Neural cell (in vitro differentiated cells): ENCODE measurements around the gene ACP7. TPM values are rescaled to one million over a fixed set of nuclear protein-coding genes. Genes with fewer than 3 reads are reported as not detected.
"Not testable (repeated sequence)": the region's sequence is repeated elsewhere in the genome, so short reads cannot be mapped to it uniquely, and the experiment has no call there.

Experiments used
- H2AFZ ChIP-seq: fragments of 200-600, 300-800 bp; sonication (generic), shearing (Covaris generic); 2 replicates; pipeline ENCODE4 v1.6.0; 2014; ENCODE audit warnings: low read depth, mild to moderate bottlenecking, antibody characterized with exemption, low read length, moderate library complexity
- H3F3A ChIP-seq: fragments of 200-600 bp; shearing (Covaris generic); 2 replicates; pipeline ENCODE4 v1.6.1; 2016; ENCODE audit warnings: mild to moderate bottlenecking, moderate library complexity, mixed read lengths, antibody characterized with exemption, low read length; ENCODE audit not compliant: insufficient read depth, poor library complexity, severe bottlenecking
- H3K27ac ChIP-seq: fragments of 200-600, 300-800 bp; sonication (generic), shearing (Covaris generic); 2 replicates; pipeline ENCODE4 v1.5.1; 2014; ENCODE audit warnings: mild to moderate bottlenecking, low read length, moderate library complexity
- H3K27me3 ChIP-seq: fragments of 300-800, 200-600 bp; sonication (generic), shearing (Covaris generic); 2 replicates; pipeline ENCODE4 v1.6.0; 2014; ENCODE audit warnings: mild to moderate bottlenecking, low read depth, low read length, moderate library complexity; ENCODE audit not compliant: insufficient read depth
- H3K36me3 ChIP-seq: fragments of 300-800, 200-600 bp; sonication (generic), shearing (Covaris generic); 2 replicates; pipeline ENCODE4 v1.5.1; 2014; ENCODE audit warnings: mild to moderate bottlenecking, antibody characterized with exemption, low read length, moderate library complexity; ENCODE audit not compliant: insufficient read depth
- H3K4me2 ChIP-seq: fragments of 300-800, 200-600 bp; sonication (generic), shearing (Covaris generic); 2 replicates; pipeline ENCODE4 v1.6.0; 2014; ENCODE audit warnings: mild to moderate bottlenecking, low read length
- H3K4me3 ChIP-seq: fragments of 300-800, 200-600 bp; sonication (generic), shearing (Covaris generic); 2 replicates; pipeline ENCODE4 v1.5.1; 2014; ENCODE audit warnings: mild to moderate bottlenecking, low read length, moderate library complexity
- H3K79me2 ChIP-seq: fragments of 200-600 bp; shearing (Covaris generic); replicated peaks from 2 replicates; pipeline ENCODE4 v1.6.0; 2014; ENCODE audit warnings: mild to moderate bottlenecking, low read length, moderate library complexity; ENCODE audit not compliant: insufficient read depth
- H3K9ac ChIP-seq: fragments of 300-800, 200-600 bp; sonication (generic), shearing (Covaris generic); 2 replicates; pipeline ENCODE4 v1.6.1; 2016; ENCODE audit warnings: mild to moderate bottlenecking, low read length, mixed read lengths
- H3K9me2 ChIP-seq: fragments of 200-600 bp; shearing (Covaris generic); 2 replicates; pipeline ENCODE4 v1.6.1; 2016; ENCODE audit warnings: mild to moderate bottlenecking, low read length, mixed read lengths; ENCODE audit not compliant: insufficient read depth
- H3K9me3 ChIP-seq: fragments of 200-600, 300-800 bp; sonication (generic), shearing (Covaris generic); 2 replicates; pipeline ENCODE4 v1.6.1; 2016; ENCODE audit warnings: mild to moderate bottlenecking, mixed run types, low read length, moderate library complexity, mixed read lengths
- H4K20me1 ChIP-seq: fragments of 200-600 bp; shearing (Covaris generic); 2 replicates; pipeline ENCODE4 v1.6.1; 2016; ENCODE audit warnings: mild to moderate bottlenecking, mixed run types; ENCODE audit not compliant: insufficient read depth
- EP300 ChIP-seq: fragments of 450-650 bp; conservative IDR thresholded peaks from 2 replicates; pipeline ENCODE4 v1.6.1; 2014; ENCODE audit warnings: antibody characterized with exemption, mild to moderate bottlenecking, moderate library complexity; ENCODE audit not compliant: poor library complexity, severe bottlenecking
- EZH2 ChIP-seq: fragments of 200-600, 300-800 bp; shearing (Covaris generic), sonication (generic); IDR thresholded peaks from 2 replicates; pipeline ENCODE4 v1.6.1; 2014; ENCODE audit warnings: antibody characterized with exemption, low read length, borderline replicate concordance, mild to moderate bottlenecking; ENCODE audit not compliant: insufficient read depth, poor library complexity, severe bottlenecking
- POLR2AphosphoS5 ChIP-seq: IDR thresholded peaks from 2 replicates; pipeline ENCODE4 v1.6.1; 2012
- RAD21 ChIP-seq: fragments of 450-650 bp; conservative IDR thresholded peaks from 2 replicates; pipeline ENCODE4 v1.6.1; 2014; ENCODE audit warnings: antibody characterized with exemption, mild to moderate bottlenecking, moderate library complexity
- REST ChIP-seq: IDR thresholded peaks from 2 replicates; pipeline ENCODE4 v1.6.1; 2012; ENCODE audit warnings: borderline replicate concordance
- SMC3 ChIP-seq: fragments of 450-650 bp; conservative IDR thresholded peaks from 2 replicates; pipeline ENCODE4 v1.6.1; 2014; ENCODE audit warnings: antibody characterized with exemption, mild to moderate bottlenecking, moderate library complexity; ENCODE audit not compliant: poor library complexity
- TAF1 ChIP-seq: IDR thresholded peaks from 2 replicates; pipeline ENCODE4 v1.6.1; 2012; ENCODE audit warnings: low read depth
- polyA plus RNA-seq: library from polyadenylated mRNA; depleted of rRNA; stranded (reverse); fragments of >200 nt; gene quantifications from 2 replicates; pipeline ENCODE4 v1.2.3, GENCODE V29; 2014
- TF ChIP-seq, protein P1 (sequence below): fragments of 450-650 bp; IDR thresholded peaks from 2 replicates; pipeline ENCODE4 v1.5.1; 2014; ENCODE audit warnings: antibody characterized with exemption, mild to moderate bottlenecking, moderate library complexity; ENCODE audit not compliant: poor library complexity, severe bottlenecking

ACP7 gene
- polyA plus RNA-seq, 1 donor from 2014 or later: not detected

GRCh38 chr19:39067104-39067503 is 17.1 kb upstream of the ACP7 start:
- no peak overlapping the region for H3K9ac ChIP-seq
- no peaks in the 10 kb centered on the region for H3F3A ChIP-seq
- TF ChIP-seq EZH2 (no peak), EP300 (no peak), TAF1 (no peak), REST (no peak), SMC3 (no peak), RAD21 (no peak)
- H3K79me2 ChIP-seq: no peaks in the 10 kb centered on the region
- no peaks in the 10 kb centered on the region for H3K9me2 ChIP-seq
- H3K9me3 ChIP-seq: no peaks in the 10 kb centered on the region
- H2AFZ ChIP-seq: no peak overlapping the region
- no peak overlapping the region for H3K4me2 ChIP-seq
- H3K36me3 ChIP-seq: no peaks in the 10 kb centered on the region
- H3K27ac ChIP-seq: no peak overlapping the region
- H3K27me3 ChIP-seq: no peaks in the 10 kb centered on the region
- no peak overlapping the region for H3K4me3 ChIP-seq
- no peaks in the 10 kb centered on the region for H4K20me1 ChIP-seq

DNA sequence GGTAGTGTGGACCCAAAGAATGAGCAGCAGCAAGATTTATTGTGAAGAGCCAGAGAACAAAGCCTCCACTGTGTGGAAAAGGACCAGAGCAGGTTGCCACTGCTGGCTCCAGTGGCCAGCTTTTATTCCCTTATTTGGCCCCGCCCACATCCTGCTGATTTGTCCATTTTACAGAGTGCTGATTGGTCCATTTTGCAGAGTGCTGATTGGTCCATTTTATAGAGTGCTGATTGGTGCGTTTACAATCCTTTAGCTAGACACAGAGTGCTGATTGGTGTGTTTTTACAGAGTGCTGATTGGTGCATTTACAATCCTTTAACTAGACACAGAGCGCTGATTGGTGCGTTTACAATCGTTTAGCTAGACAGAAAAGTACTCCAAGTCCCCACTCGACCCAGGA is 15.9 kb upstream of the ACP7 start:
- not testable (repeated sequence) for H3K36me3 ChIP-seq, H3K27ac ChIP-seq, H3K9ac ChIP-seq, H3K4me3 ChIP-seq, H3K9me3 ChIP-seq, H3K27me3 ChIP-seq, H4K20me1 ChIP-seq, H3K79me2 ChIP-seq, H2AFZ ChIP-seq, H3F3A ChIP-seq, H3K4me2 ChIP-seq, H3K9me2 ChIP-seq

GRCh38 chr19:39070888-39071287 is 13.3 kb upstream of the ACP7 start:
- H3K27ac ChIP-seq: no peak overlapping the region
- H3K4me3 ChIP-seq: no peak overlapping the region
- H3K9me2 ChIP-seq: no peaks in the 10 kb centered on the region
- H3K36me3 ChIP-seq: no peaks in the 10 kb centered on the region
- no peaks in the 10 kb centered on the region for H3K79me2 ChIP-seq
- TF ChIP-seq RAD21: no peak
- TF ChIP-seq EZH2: no peak
- TF ChIP-seq POLR2AphosphoS5: no peak
- TF ChIP-seq SMC3: no peak
- TF ChIP-seq, protein P1, sequence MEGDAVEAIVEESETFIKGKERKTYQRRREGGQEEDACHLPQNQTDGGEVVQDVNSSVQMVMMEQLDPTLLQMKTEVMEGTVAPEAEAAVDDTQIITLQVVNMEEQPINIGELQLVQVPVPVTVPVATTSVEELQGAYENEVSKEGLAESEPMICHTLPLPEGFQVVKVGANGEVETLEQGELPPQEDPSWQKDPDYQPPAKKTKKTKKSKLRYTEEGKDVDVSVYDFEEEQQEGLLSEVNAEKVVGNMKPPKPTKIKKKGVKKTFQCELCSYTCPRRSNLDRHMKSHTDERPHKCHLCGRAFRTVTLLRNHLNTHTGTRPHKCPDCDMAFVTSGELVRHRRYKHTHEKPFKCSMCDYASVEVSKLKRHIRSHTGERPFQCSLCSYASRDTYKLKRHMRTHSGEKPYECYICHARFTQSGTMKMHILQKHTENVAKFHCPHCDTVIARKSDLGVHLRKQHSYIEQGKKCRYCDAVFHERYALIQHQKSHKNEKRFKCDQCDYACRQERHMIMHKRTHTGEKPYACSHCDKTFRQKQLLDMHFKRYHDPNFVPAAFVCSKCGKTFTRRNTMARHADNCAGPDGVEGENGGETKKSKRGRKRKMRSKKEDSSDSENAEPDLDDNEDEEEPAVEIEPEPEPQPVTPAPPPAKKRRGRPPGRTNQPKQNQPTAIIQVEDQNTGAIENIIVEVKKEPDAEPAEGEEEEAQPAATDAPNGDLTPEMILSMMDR: no peak
- TF ChIP-seq TAF1: no peak
- no peak for TF ChIP-seq EP300
- H3F3A ChIP-seq: no peaks in the 10 kb centered on the region
- no peaks in the 10 kb centered on the region for H3K27me3 ChIP-seq
- no peak overlapping the region for H2AFZ ChIP-seq
- no peaks in the 10 kb centered on the region for H4K20me1 ChIP-seq
- H3K4me2 ChIP-seq: no peak overlapping the region
- H3K9ac ChIP-seq: no peak overlapping the region
- H3K9me3 ChIP-seq: no peaks in the 10 kb centered on the region
